Effector CD4-positive, alpha-beta T cell (primary cell): ENCODE data around the gene SLC25A25.

Experiments used
- DNase-seq: peaks from one replicate; pipeline ENCODE4 v3.0.0-alpha.2; 2020

The SLC25A25 gene

GRCh38 chr9:128149001-128149701 lies 81.1 kb downstream of the SLC25A25 start, which contains the start of gene LCN2:
LCN2 (plus strand) TSS chr9:128149453; CDS start chr9:128149526, 73 bp downstream.
- no peak for DNase-seq

GRCh38 chr9:128149951-128150593 lies 82.0 kb downstream of the SLC25A25 start:
- no peak for DNase-seq

GRCh38 chr9:128150594-128151308 lies 82.7 kb downstream of the SLC25A25 start:
- DNase-seq: no peak

GRCh38 chr9:128151309-128152132 lies 83.5 kb downstream of the SLC25A25 start:
- no peak for DNase-seq

- DNase-seq: no peak
Observed at GRCh38 chr9:128152133-128153059, 84.4 kb downstream of the SLC25A25 start.

- no peak for DNase-seq
Observed at GRCh38 chr9:128153060-128153946, 85.3 kb downstream of the SLC25A25 start.

- DNase-seq: no peak
Observed at GRCh38 chr9:128153947-128154695, 86.1 kb downstream of the SLC25A25 start.

GRCh38 chr9:128155736-128156500 lies 87.9 kb downstream of the SLC25A25 start:
- no peak for DNase-seq
